ENCODE measurements around the gene ATF6.
A peak's percentile ranks its signal among the peaks of the same experiment; 100 is the strongest.

ATF6 gene

GRCh38 chr1:162003830-162004215 is 237.7 kb downstream of the ATF6 start:
- H3K27ac ChIP-seq: peak overlapping the region; percentile 80
- peak overlapping the region; percentile 9 for H3K4me3 ChIP-seq (ENCODE audit: low read depth, low read length)
- in situ Hi-C loops (cut with HindIII; ENCODE audit: low pct_ligation_motif_present, low sequenced_read_pairs): no loop called here
- no peaks in the 10 kb centered on the region for H3K36me3 ChIP-seq (replicated peaks)
- TF ChIP-seq, protein P1, sequence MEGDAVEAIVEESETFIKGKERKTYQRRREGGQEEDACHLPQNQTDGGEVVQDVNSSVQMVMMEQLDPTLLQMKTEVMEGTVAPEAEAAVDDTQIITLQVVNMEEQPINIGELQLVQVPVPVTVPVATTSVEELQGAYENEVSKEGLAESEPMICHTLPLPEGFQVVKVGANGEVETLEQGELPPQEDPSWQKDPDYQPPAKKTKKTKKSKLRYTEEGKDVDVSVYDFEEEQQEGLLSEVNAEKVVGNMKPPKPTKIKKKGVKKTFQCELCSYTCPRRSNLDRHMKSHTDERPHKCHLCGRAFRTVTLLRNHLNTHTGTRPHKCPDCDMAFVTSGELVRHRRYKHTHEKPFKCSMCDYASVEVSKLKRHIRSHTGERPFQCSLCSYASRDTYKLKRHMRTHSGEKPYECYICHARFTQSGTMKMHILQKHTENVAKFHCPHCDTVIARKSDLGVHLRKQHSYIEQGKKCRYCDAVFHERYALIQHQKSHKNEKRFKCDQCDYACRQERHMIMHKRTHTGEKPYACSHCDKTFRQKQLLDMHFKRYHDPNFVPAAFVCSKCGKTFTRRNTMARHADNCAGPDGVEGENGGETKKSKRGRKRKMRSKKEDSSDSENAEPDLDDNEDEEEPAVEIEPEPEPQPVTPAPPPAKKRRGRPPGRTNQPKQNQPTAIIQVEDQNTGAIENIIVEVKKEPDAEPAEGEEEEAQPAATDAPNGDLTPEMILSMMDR (IDR thresholded peaks at IDR 0.05; ENCODE audit: low read depth, low read length, missing control alignments): no peak
- H3K27me3 ChIP-seq (replicated peaks): no peaks in the 10 kb centered on the region
- peak; percentile 78 for DNase-seq

- Histone ChIP-seq H3K27me3 (replicated peaks) (no peaks in the 10 kb centered on the region), H3K4me3 (ENCODE audit: low read depth, low read length) (no peak overlapping the region), H3K27ac (no peak overlapping the region), H3K36me3 (replicated peaks) (no peaks in the 10 kb centered on the region)
- DNase-seq: no peak
- in situ Hi-C loops (cut with HindIII; ENCODE audit: low pct_ligation_motif_present, low sequenced_read_pairs): no loop called here
- TF ChIP-seq, protein P1 (IDR thresholded peaks at IDR 0.05; ENCODE audit: low read depth, low read length, missing control alignments): no peak
These were observed 238.4 kb downstream of the ATF6 start for GRCh38 chr1:162004441-162004950.

DNA sequence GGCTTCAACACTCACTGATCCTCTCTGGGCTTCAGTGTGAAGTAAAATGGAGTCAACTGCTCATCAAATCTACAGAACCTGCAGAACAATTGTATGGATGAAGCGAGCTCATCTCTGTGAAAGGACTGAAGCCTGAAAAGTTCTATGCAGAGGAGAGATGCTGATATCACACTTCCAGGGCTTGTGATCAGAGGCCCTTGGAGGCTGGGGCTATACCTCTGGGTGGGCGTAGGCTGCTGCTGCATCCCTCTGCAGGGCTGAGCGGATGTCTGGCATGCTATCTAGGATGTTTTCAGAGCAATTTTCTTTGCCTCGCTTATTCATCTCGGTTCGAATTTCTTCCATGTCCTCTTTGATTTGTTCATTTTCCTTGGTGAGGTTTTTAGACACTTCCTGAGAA is 240.0 kb downstream of the ATF6 start:
- Histone ChIP-seq H3K27me3 (replicated peaks) (no peaks in the 10 kb centered on the region), H3K36me3 (replicated peaks) (no peaks in the 10 kb centered on the region), H3K27ac (no peak overlapping the region), H3K4me3 (ENCODE audit: low read depth, low read length) (no peak overlapping the region)
- no peak for DNase-seq
- TF ChIP-seq, protein P1 (IDR thresholded peaks at IDR 0.05; ENCODE audit: low read depth, low read length, missing control alignments): no peak
- in situ Hi-C loops (cut with HindIII; ENCODE audit: low pct_ligation_motif_present, low sequenced_read_pairs): no loop called here

DNA sequence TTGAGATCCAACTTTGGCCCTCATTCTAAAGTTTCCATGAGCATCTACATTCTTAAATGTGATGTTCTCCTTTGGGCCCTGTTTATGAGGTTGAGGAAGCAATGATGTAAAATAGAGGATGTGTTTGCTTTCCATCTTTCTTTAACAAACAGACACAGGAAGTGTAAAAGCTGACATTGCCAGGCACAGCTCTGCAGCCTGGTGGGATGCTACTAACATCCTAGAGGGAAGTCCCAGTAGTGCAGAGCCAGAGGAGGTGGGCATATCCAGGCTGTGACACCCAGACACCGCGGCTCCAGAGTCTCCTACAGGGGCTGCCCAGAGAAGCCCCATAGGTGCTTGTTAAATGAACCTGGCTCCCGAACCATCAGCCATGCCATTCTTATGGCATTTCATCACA is 241.3 kb downstream of the ATF6 start:
- TF ChIP-seq, protein P1 (IDR thresholded peaks at IDR 0.05; ENCODE audit: low read depth, low read length, missing control alignments): peak; percentile 18
- in situ Hi-C loops (cut with HindIII; ENCODE audit: low pct_ligation_motif_present, low sequenced_read_pairs): no loop called here
- H3K36me3 ChIP-seq (replicated peaks): no peaks in the 10 kb centered on the region
- no peak overlapping the region for H3K4me3 ChIP-seq (ENCODE audit: low read depth, low read length)
- DNase-seq: no peak
- no peak overlapping the region for H3K27ac ChIP-seq
- no peaks in the 10 kb centered on the region for H3K27me3 ChIP-seq (replicated peaks)

GRCh38 chr1:162008799-162009198 is 242.7 kb downstream of the ATF6 start:
- TF ChIP-seq, protein P1 (IDR thresholded peaks at IDR 0.05; ENCODE audit: low read depth, low read length, missing control alignments): no peak
- DNase-seq: no peak
- H3K27me3 ChIP-seq (replicated peaks): no peaks in the 10 kb centered on the region
- H3K27ac ChIP-seq: no peak overlapping the region
- no peak overlapping the region for H3K4me3 ChIP-seq (ENCODE audit: low read depth, low read length)
- no peaks in the 10 kb centered on the region for H3K36me3 ChIP-seq (replicated peaks)
- in situ Hi-C loops (cut with HindIII; ENCODE audit: low pct_ligation_motif_present, low sequenced_read_pairs): no loop called here

DNA sequence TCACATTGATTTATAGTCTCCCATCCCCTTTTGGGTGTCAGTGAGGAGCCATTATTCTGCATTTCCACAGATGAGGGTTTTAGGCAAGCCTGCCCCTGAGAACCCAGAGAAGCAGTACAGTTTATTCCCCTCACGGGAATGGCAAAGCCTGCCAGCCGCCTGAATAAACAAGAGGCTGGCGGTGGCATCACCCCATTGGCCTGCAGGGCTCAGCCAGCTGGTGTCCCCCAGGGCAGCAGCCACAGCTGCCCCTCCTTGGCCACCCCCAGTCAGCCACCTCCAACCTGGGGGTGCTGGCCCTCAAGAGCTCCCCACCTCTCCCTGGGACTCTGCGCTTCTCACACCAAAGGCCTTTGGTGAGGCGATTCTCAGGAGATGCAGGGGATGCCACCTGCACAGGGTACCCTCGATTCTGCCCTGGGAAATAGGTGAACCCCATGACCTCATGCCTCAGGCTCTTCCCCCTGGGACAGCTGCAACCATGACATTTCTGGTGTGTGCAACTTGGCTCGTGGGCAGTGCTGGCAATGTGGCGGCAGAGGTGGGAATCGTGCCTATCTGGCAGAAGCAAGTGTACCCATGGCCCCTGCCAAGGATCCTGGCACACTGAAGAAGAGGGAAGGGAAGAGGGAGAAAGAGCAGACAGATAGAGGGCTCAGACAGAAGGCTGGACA is 243.5 kb downstream of the ATF6 start:
- no peaks in the 10 kb centered on the region for H3K36me3 ChIP-seq (replicated peaks)
- no peak overlapping the region for H3K27ac ChIP-seq
- DNase-seq: no peak
- in situ Hi-C loops (cut with HindIII; ENCODE audit: low pct_ligation_motif_present, low sequenced_read_pairs): no loop called here
- no peak overlapping the region for H3K4me3 ChIP-seq (ENCODE audit: low read depth, low read length)
- TF ChIP-seq, protein P1 (IDR thresholded peaks at IDR 0.05; ENCODE audit: low read depth, low read length, missing control alignments): no peak
- H3K27me3 ChIP-seq (replicated peaks): no peaks in the 10 kb centered on the region
